ENCODE measurements around the gene KRT16.
"Not testable (repeated sequence)": the region's sequence is repeated elsewhere in the genome, so short reads cannot be mapped to it uniquely, and the experiment has no call there.

KRT16 gene

GRCh38 chr17:41647038-41647813, 34.7 kb upstream of the KRT16 start:
- Histone ChIP-seq H3K4me3 (ENCODE audit: control insufficient read depth in 1 of 7, extremely low read depth in 1 of 7, insufficient read depth in 4 of 7, low read depth in 2 of 7, low read length in 6 of 7) (no peak overlapping the region), H3K4me1 (ENCODE audit: control extremely low read depth in 1 of 4, control insufficient read depth in 4 of 4, insufficient read depth in 4 of 4, low read length in 3 of 4) (peaks cover 0 to 34% (median 29%) of the 10 kb centered on the region in 4 experiments), H3K9me3 (ENCODE audit: control extremely low read depth in 1 of 5, control insufficient read depth in 4 of 5, insufficient read depth in 2 of 5, low read depth in 1 of 5, low read length in 4 of 5) (no peaks in the 10 kb centered on the region), H3K27me3 (replicated peaks in 2 of 5; ENCODE audit: control insufficient read depth in 4 of 5, insufficient read depth in 5 of 5, low read length in 4 of 5) (no peaks in the 10 kb centered on the region), H3K36me3 (ENCODE audit: control insufficient read depth in 4 of 4, insufficient read depth in 4 of 4, low read length in 3 of 4) (no peaks in the 10 kb centered on the region), H3K27ac (ENCODE audit: insufficient read depth in 1 of 2, low read depth in 1 of 2, low read length in 2 of 2, poor library complexity in 1 of 2, severe bottlenecking in 2 of 2) (no peak overlapping the region)
- peak in 1 of 3 donors; percentile 34 for DNase-seq
- ChIA-PET POLR2A (no interaction called here), CTCF (interaction anchor here (1.4 to 10.7 kb wide), 8 partner anchors 12 to 790 kb away, joined by 4 to 239 read pairs (median 10); no protein-coding TSS in a partner anchor)
- 78% methylated on average over 13 of the region's 15 CpGs for WGBS (ENCODE audit: insufficient coverage)

- no peak for DNase-seq
- Histone ChIP-seq H3K4me1 (ENCODE audit: control extremely low read depth in 1 of 4, control insufficient read depth in 4 of 4, insufficient read depth in 4 of 4, low read length in 3 of 4) (peaks cover 0 to 20% (median 17%) of the 10 kb centered on the region in 4 experiments), H3K27me3 (replicated peaks in 2 of 5; ENCODE audit: control insufficient read depth in 4 of 5, insufficient read depth in 5 of 5, low read length in 4 of 5) (no peaks in the 10 kb centered on the region), H3K9me3 (ENCODE audit: control extremely low read depth in 1 of 5, control insufficient read depth in 4 of 5, insufficient read depth in 2 of 5, low read depth in 1 of 5, low read length in 4 of 5) (no peaks in the 10 kb centered on the region), H3K27ac (ENCODE audit: insufficient read depth in 1 of 2, low read depth in 1 of 2, low read length in 2 of 2, poor library complexity in 1 of 2, severe bottlenecking in 2 of 2) (no peak overlapping the region), H3K4me3 (ENCODE audit: control insufficient read depth in 1 of 7, extremely low read depth in 1 of 7, insufficient read depth in 4 of 7, low read depth in 2 of 7, low read length in 6 of 7) (no peak overlapping the region), H3K36me3 (ENCODE audit: control insufficient read depth in 4 of 4, insufficient read depth in 4 of 4, low read length in 3 of 4) (no peaks in the 10 kb centered on the region)
- CTCF ChIA-PET: interaction anchor here (2.1 kb wide), 1 partner anchor 20 kb away, joined by 6 read pairs; no protein-coding TSS in a partner anchor
- POLR2A ChIA-PET: no interaction called here
- WGBS (ENCODE audit: insufficient coverage): 97% methylated on average over 13 of the region's 13 CpGs
These were observed 29.9 kb upstream of the KRT16 start for GRCh38 chr17:41642252-41643156.

- CTCF ChIA-PET: interaction anchor here (1.2 kb wide), 1 partner anchor 17 kb away, joined by 3 read pairs; no protein-coding TSS in a partner anchor
- POLR2A ChIA-PET; H3K36me3 ChIP-seq (ENCODE audit: control insufficient read depth in 4 of 4, insufficient read depth in 4 of 4, low read length in 3 of 4); H3K27me3 ChIP-seq (replicated peaks in 2 of 5; ENCODE audit: control insufficient read depth in 4 of 5, insufficient read depth in 5 of 5, low read length in 4 of 5); H3K4me3 ChIP-seq (ENCODE audit: control insufficient read depth in 1 of 7, extremely low read depth in 1 of 7, insufficient read depth in 4 of 7, low read depth in 2 of 7, low read length in 6 of 7); DNase-seq; H3K27ac ChIP-seq (ENCODE audit: insufficient read depth in 1 of 2, low read depth in 1 of 2, low read length in 2 of 2, poor library complexity in 1 of 2, severe bottlenecking in 2 of 2); H3K9me3 ChIP-seq (ENCODE audit: control extremely low read depth in 1 of 5, control insufficient read depth in 4 of 5, insufficient read depth in 2 of 5, low read depth in 1 of 5, low read length in 4 of 5): not testable (repeated sequence)
- peaks cover 0 to 12% (median 11%) of the 10 kb centered on the region in 4 experiments for H3K4me1 ChIP-seq (ENCODE audit: control extremely low read depth in 1 of 4, control insufficient read depth in 4 of 4, insufficient read depth in 4 of 4, low read length in 3 of 4)
- WGBS (ENCODE audit: insufficient coverage): 96% methylated on average over 3 of the region's 5 CpGs
These were observed 28.0 kb upstream of the KRT16 start for GRCh38 chr17:41640596-41640995.

- no peaks in the 10 kb centered on the region for H3K9me3 ChIP-seq (ENCODE audit: control extremely low read depth in 1 of 5, control insufficient read depth in 4 of 5, insufficient read depth in 2 of 5, low read depth in 1 of 5, low read length in 4 of 5)
- ChIA-PET CTCF (interaction anchor here (0.6 to 1.3 kb wide), 3 partner anchors 9 to 91 kb away, joined by 3 to 8 read pairs (median 3); no protein-coding TSS in a partner anchor), POLR2A (no interaction called here)
- peaks cover 0 to 7% (median 4%) of the 10 kb centered on the region in 4 experiments for H3K4me1 ChIP-seq (ENCODE audit: control extremely low read depth in 1 of 4, control insufficient read depth in 4 of 4, insufficient read depth in 4 of 4, low read length in 3 of 4)
- H3K27ac ChIP-seq (ENCODE audit: insufficient read depth in 1 of 2, low read depth in 1 of 2, low read length in 2 of 2, poor library complexity in 1 of 2, severe bottlenecking in 2 of 2): no peak overlapping the region
- no peaks in the 10 kb centered on the region for H3K36me3 ChIP-seq (ENCODE audit: control insufficient read depth in 4 of 4, insufficient read depth in 4 of 4, low read length in 3 of 4)
- H3K27me3 ChIP-seq (replicated peaks in 2 of 5; ENCODE audit: control insufficient read depth in 4 of 5, insufficient read depth in 5 of 5, low read length in 4 of 5): no peaks in the 10 kb centered on the region
- WGBS (ENCODE audit: insufficient coverage): 96% methylated on average over 5 of the region's 7 CpGs
- no peak for DNase-seq
- no peak overlapping the region for H3K4me3 ChIP-seq (ENCODE audit: control insufficient read depth in 1 of 7, extremely low read depth in 1 of 7, insufficient read depth in 4 of 7, low read depth in 2 of 7, low read length in 6 of 7)
These were observed 27.2 kb upstream of the KRT16 start for GRCh38 chr17:41639492-41640473.

- Histone ChIP-seq H3K36me3 (ENCODE audit: control insufficient read depth in 4 of 4, insufficient read depth in 4 of 4, low read length in 3 of 4) (no peaks in the 10 kb centered on the region), H3K4me3 (ENCODE audit: control insufficient read depth in 1 of 7, extremely low read depth in 1 of 7, insufficient read depth in 4 of 7, low read depth in 2 of 7, low read length in 6 of 7) (no peak overlapping the region), H3K9me3 (ENCODE audit: control extremely low read depth in 1 of 5, control insufficient read depth in 4 of 5, insufficient read depth in 2 of 5, low read depth in 1 of 5, low read length in 4 of 5) (no peaks in the 10 kb centered on the region), H3K27ac (ENCODE audit: insufficient read depth in 1 of 2, low read depth in 1 of 2, low read length in 2 of 2, poor library complexity in 1 of 2, severe bottlenecking in 2 of 2) (no peak overlapping the region), H3K27me3 (replicated peaks in 2 of 5; ENCODE audit: control insufficient read depth in 4 of 5, insufficient read depth in 5 of 5, low read length in 4 of 5) (no peaks in the 10 kb centered on the region), H3K4me1 (ENCODE audit: control extremely low read depth in 1 of 4, control insufficient read depth in 4 of 4, insufficient read depth in 4 of 4, low read length in 3 of 4) (peaks cover 0 to 5% (median under 1%) of the 10 kb centered on the region in 4 experiments)
- CTCF ChIA-PET: interaction anchor here (0.6 to 1.3 kb wide), 2 partner anchors 10 to 90 kb away, joined by 3 to 8 read pairs; no protein-coding TSS in a partner anchor
- no peak for DNase-seq
- WGBS (ENCODE audit: insufficient coverage): 100% methylated on average over 1 of the region's 6 CpGs
- POLR2A ChIA-PET: no interaction called here
These were observed 26.4 kb upstream of the KRT16 start for GRCh38 chr17:41638941-41639340.

- H3K27ac ChIP-seq (ENCODE audit: insufficient read depth in 1 of 2, low read depth in 1 of 2, low read length in 2 of 2, poor library complexity in 1 of 2, severe bottlenecking in 2 of 2): no peak overlapping the region
- no peaks in the 10 kb centered on the region for H3K36me3 ChIP-seq (ENCODE audit: control insufficient read depth in 4 of 4, insufficient read depth in 4 of 4, low read length in 3 of 4)
- POLR2A ChIA-PET: no interaction called here
- H3K9me3 ChIP-seq (ENCODE audit: control extremely low read depth in 1 of 5, control insufficient read depth in 4 of 5, insufficient read depth in 2 of 5, low read depth in 1 of 5, low read length in 4 of 5): no peaks in the 10 kb centered on the region
- peaks cover 0 to 5% (median under 1%) of the 10 kb centered on the region in 4 experiments for H3K4me1 ChIP-seq (ENCODE audit: control extremely low read depth in 1 of 4, control insufficient read depth in 4 of 4, insufficient read depth in 4 of 4, low read length in 3 of 4)
- no peaks in the 10 kb centered on the region for H3K27me3 ChIP-seq (replicated peaks in 2 of 5; ENCODE audit: control insufficient read depth in 4 of 5, insufficient read depth in 5 of 5, low read length in 4 of 5)
- CTCF ChIA-PET: no interaction called here
- no peak overlapping the region for H3K4me3 ChIP-seq (ENCODE audit: control insufficient read depth in 1 of 7, extremely low read depth in 1 of 7, insufficient read depth in 4 of 7, low read depth in 2 of 7, low read length in 6 of 7)
- WGBS (ENCODE audit: insufficient coverage): 80% methylated on average over 3 of the region's 5 CpGs
- DNase-seq: no peak
These were observed 25.6 kb upstream of the KRT16 start for GRCh38 chr17:41638194-41638593.
